ENCODE results near the gene SHCBP1L. TPM values are rescaled to one million over a fixed set of nuclear protein-coding genes. Genes with fewer than 3 reads are reported as not detected.

Gene SHCBP1L
- not detected for polyA plus RNA-seq (2012; ENCODE audit: insufficient read depth, insufficient read length)

- DNase-seq (ENCODE audit: low read depth, low spot score) = no peak
- H3K4me3 ChIP-seq (ENCODE audit: low read length) = no peak within 1 kb of the TSS
These were observed at the start of gene SHCBP1L for GRCh38 chr1:182952677-182953444. SHCBP1L (minus strand) TSS chr1:182953166; CDS start chr1:182953133, 33 bp downstream.

- DNase-seq (ENCODE audit: low read depth, low spot score) = no peak
These were observed 49.3 kb upstream of the SHCBP1L start for GRCh38 chr1:183002267-183002666.

GRCh38 chr1:183000167-183000962, 47.4 kb upstream of the SHCBP1L start:
- no peak for DNase-seq (ENCODE audit: low read depth, low spot score)
- no peak overlapping the region for H3K4me3 ChIP-seq (ENCODE audit: low read length)

More at GRCh38 chr1:183002267-183002666, 49.3 kb upstream of the SHCBP1L start:
- H3K4me3 ChIP-seq (ENCODE audit: low read length) = no peak overlapping the region

GRCh38 chr1:182998482-182998881, 45.5 kb upstream of the SHCBP1L start:
- H3K4me3 ChIP-seq (ENCODE audit: low read length) = no peak overlapping the region
- no peak for DNase-seq (ENCODE audit: low read depth, low spot score)

- H3K4me3 ChIP-seq (ENCODE audit: low read length) = no peak overlapping the region
- DNase-seq (ENCODE audit: low read depth, low spot score) = no peak
These were observed 43.9 kb upstream of the SHCBP1L start for GRCh38 chr1:182996816-182997215.

- no peak for DNase-seq (ENCODE audit: low read depth, low spot score)
- no peak overlapping the region for H3K4me3 ChIP-seq (ENCODE audit: low read length)
These were observed 42.9 kb upstream of the SHCBP1L start for GRCh38 chr1:182995894-182996293.

GRCh38 chr1:182993746-182994145, 40.8 kb upstream of the SHCBP1L start:
- DNase-seq (ENCODE audit: low read depth, low spot score) = no peak
- no peak overlapping the region for H3K4me3 ChIP-seq (ENCODE audit: low read length)

GRCh38 chr1:182990413-182991144, 37.6 kb upstream of the SHCBP1L start:
- no peak for DNase-seq (ENCODE audit: low read depth, low spot score)
- H3K4me3 ChIP-seq (ENCODE audit: low read length) = no peak overlapping the region

GRCh38 chr1:182985876-182986275, 32.9 kb upstream of the SHCBP1L start:
- H3K4me3 ChIP-seq (ENCODE audit: low read length) = no peak overlapping the region
- DNase-seq (ENCODE audit: low read depth, low spot score) = no peak

- no peak overlapping the region for H3K4me3 ChIP-seq (ENCODE audit: low read length)
- DNase-seq (ENCODE audit: low read depth, low spot score) = no peak
These were observed 31.7 kb upstream of the SHCBP1L start for GRCh38 chr1:182984621-182985020.

- DNase-seq (ENCODE audit: low read depth, low spot score) = no peak
- H3K4me3 ChIP-seq (ENCODE audit: low read length) = no peak overlapping the region
These were observed 31.2 kb upstream of the SHCBP1L start for GRCh38 chr1:182984138-182984537.

GRCh38 chr1:182978151-182978853, 25.3 kb upstream of the SHCBP1L start:
- DNase-seq (ENCODE audit: low read depth, low spot score) = no peak
- no peak overlapping the region for H3K4me3 ChIP-seq (ENCODE audit: low read length)

- no peak for DNase-seq (ENCODE audit: low read depth, low spot score)
- no peak overlapping the region for H3K4me3 ChIP-seq (ENCODE audit: low read length)
These were observed 24.5 kb upstream of the SHCBP1L start for GRCh38 chr1:182977480-182977879.

- DNase-seq (ENCODE audit: low read depth, low spot score) = no peak
These were observed 21.7 kb upstream of the SHCBP1L start for GRCh38 chr1:182974506-182975191.

GRCh38 chr1:182972829-182973228, 19.9 kb upstream of the SHCBP1L start:
- no peak overlapping the region for H3K4me3 ChIP-seq (ENCODE audit: low read length)
- DNase-seq (ENCODE audit: low read depth, low spot score) = no peak

More at GRCh38 chr1:182974506-182975191, 21.7 kb upstream of the SHCBP1L start:
- H3K4me3 ChIP-seq (ENCODE audit: low read length) = no peak overlapping the region

- no peak for DNase-seq (ENCODE audit: low read depth, low spot score)
- H3K4me3 ChIP-seq (ENCODE audit: low read length) = no peak overlapping the region
These were observed 19.3 kb upstream of the SHCBP1L start for GRCh38 chr1:182972231-182972630.

- no peak overlapping the region for H3K4me3 ChIP-seq (ENCODE audit: low read length)
- no peak for DNase-seq (ENCODE audit: low read depth, low spot score)
These were observed 18.3 kb upstream of the SHCBP1L start for GRCh38 chr1:182971219-182971618.

Data from Jurkat, Clone E6-1 (cell line).